Vagina (tissue), 2 donors: ENCODE data around the gene ZNF398. TPM values are rescaled to one million over a fixed set of nuclear protein-coding genes. Genes with fewer than 3 reads are reported as not detected.

ENCODE experiments used
- DNase-seq, 2 donors: peaks; one replicate each; pipeline ENCODE4 v3.0.0-alpha.2; 2017; ENCODE audit errors: extremely low spot score in 2 of 2
- H3K27ac ChIP-seq: fragments of 200-600 bp; sonication (generic); one replicate; pipeline ENCODE4 v1.5.1; 2019
- H3K27me3 ChIP-seq: fragments of 200-600 bp; sonication (generic); one replicate; pipeline ENCODE4 v1.5.1; 2019
- H3K36me3 ChIP-seq, 2 donors: fragments of 200-600 bp; sonication (generic); one replicate each; pipeline ENCODE4 v1.5.1; 2017 to 2019
- H3K4me1 ChIP-seq: fragments of 200-600 bp; sonication (generic); one replicate; pipeline ENCODE4 v1.5.1; 2019
- H3K4me3 ChIP-seq, 2 donors: fragments of 200-600 bp; sonication (generic); 1 replicate in 1 of 2; 2 replicates in 1 of 2; pipeline ENCODE4 v1.5.1; 2016 to 2019
- H3K9me3 ChIP-seq: fragments of 200-600 bp; sonication (generic); one replicate; pipeline ENCODE4 v1.5.1; 2019
- CTCF ChIP-seq, 3 experiments: fragments of 450-650 bp in 2 of 3; fragments of 200-600 bp in 1 of 3; sonication (generic) in 1 of 3; IDR thresholded peaks; one replicate each; pipeline ENCODE4 v1.5.1; 2017 to 2019; ENCODE audit warnings: antibody characterized with exemption in 3 of 3, mild to moderate bottlenecking in 2 of 3, moderate library complexity in 2 of 3
- POLR2A ChIP-seq, 2 donors: fragments of 450-650 bp; IDR thresholded peaks; one replicate each; pipeline ENCODE4 v1.6.1; 2017; ENCODE audit warnings: antibody characterized with exemption in 2 of 2, mild to moderate bottlenecking in 2 of 2, moderate library complexity in 2 of 2
- POLR2AphosphoS5 ChIP-seq, 2 donors: sonication (generic); formaldehyde crosslinking; IDR thresholded peaks; one replicate each; pipeline ENCODE4 v1.9.0; 2017; ENCODE audit warnings: antibody characterized with exemption in 2 of 2, mild to moderate bottlenecking in 2 of 2, low read depth in 1 of 2; ENCODE audit not compliant: insufficient read depth in 1 of 2
- intact Hi-C: fragments of 100-400 bp; cut with DNase I; formaldehyde crosslinking; loops from one replicate; pipeline ENCODE4 v1.15.1; 2023
- total RNA-seq: library from RNA; depleted of rRNA; stranded (reverse); fragments of >200 nt; gene quantifications from one replicate; pipeline ENCODE4 v1.2.3, GENCODE V29; 2016

The ZNF398 gene
- 21.4 TPM for total RNA-seq

- intact Hi-C loops: no loop called here
- H3K27me3 ChIP-seq: no peaks in the 10 kb centered on the region
- H3K4me3 ChIP-seq: peak within 1 kb of the TSS; percentile 74 to 77
- H3K27ac ChIP-seq: peak within 1 kb of the TSS; percentile 91
- H3K4me1 ChIP-seq: peaks cover 32% of the 10 kb centered on the region
- TF ChIP-seq POLR2A (IDR thresholded peaks at IDR 0.05) (peak in 1 of 2 donors; percentile 32), POLR2AphosphoS5 (IDR thresholded peaks at IDR 0.05; ENCODE audit: insufficient read depth in 1 of 2, low read depth in 1 of 2) (peak in 1 of 2 donors; percentile 39), CTCF (IDR thresholded peaks at IDR 0.05) (peak in 2 of 3 experiments; percentile 26 to 84)
- H3K9me3 ChIP-seq: no peaks in the 10 kb centered on the region
- H3K36me3 ChIP-seq: no peaks in the 10 kb centered on the region
- no peak for DNase-seq
Observed at GRCh38 chr7:149147072-149147751, at the start of gene ZNF398. Gene ZNF398 (plus strand): TSS chr7:149147453. CDS start chr7:149147743, 290 bp downstream.

GRCh38 chr7:149099058-149099457 is 48.2 kb upstream of the ZNF398 start:
- no peaks in the 10 kb centered on the region for H3K9me3 ChIP-seq
- H3K36me3 ChIP-seq: peaks cover 0 to 7% of the 10 kb centered on the region in 2 donors
- no peak for DNase-seq
- no peaks in the 10 kb centered on the region for H3K4me1 ChIP-seq
- H3K27ac ChIP-seq: no peak overlapping the region
- no peak for TF ChIP-seq CTCF (IDR thresholded peaks at IDR 0.05)
- TF ChIP-seq POLR2AphosphoS5 (IDR thresholded peaks at IDR 0.05; ENCODE audit: insufficient read depth in 1 of 2, low read depth in 1 of 2): no peak
- TF ChIP-seq POLR2A (IDR thresholded peaks at IDR 0.05): no peak
- H3K4me3 ChIP-seq: no peak overlapping the region
- no peaks in the 10 kb centered on the region for H3K27me3 ChIP-seq
- intact Hi-C loops: loop anchor here (10.0 kb wide), 1 partner anchor 56 kb away; no protein-coding TSS in a partner anchor

GRCh38 chr7:149100821-149101220 is 46.4 kb upstream of the ZNF398 start:
- H3K27ac ChIP-seq: no peak overlapping the region
- H3K4me1 ChIP-seq: no peaks in the 10 kb centered on the region
- no peak overlapping the region for H3K4me3 ChIP-seq
- TF ChIP-seq POLR2AphosphoS5 (IDR thresholded peaks at IDR 0.05; ENCODE audit: insufficient read depth in 1 of 2, low read depth in 1 of 2): no peak
- peaks cover 0 to 10% of the 10 kb centered on the region in 2 donors for H3K36me3 ChIP-seq
- no peaks in the 10 kb centered on the region for H3K9me3 ChIP-seq
- no peaks in the 10 kb centered on the region for H3K27me3 ChIP-seq
- intact Hi-C loops: no loop called here
- no peak for DNase-seq

- Histone ChIP-seq H3K36me3 (peaks cover 0 to 10% of the 10 kb centered on the region in 2 donors), H3K4me3 (no peak overlapping the region), H3K9me3 (no peaks in the 10 kb centered on the region), H3K27ac (no peak overlapping the region), H3K27me3 (no peaks in the 10 kb centered on the region), H3K4me1 (no peaks in the 10 kb centered on the region)
- intact Hi-C loops: no loop called here
- no peak for DNase-seq
- no peak for TF ChIP-seq CTCF (IDR thresholded peaks at IDR 0.05)
Observed at GRCh38 chr7:149102666-149103065, 44.6 kb upstream of the ZNF398 start.

GRCh38 chr7:149103424-149103823 is 43.8 kb upstream of the ZNF398 start:
- H3K4me1 ChIP-seq: no peaks in the 10 kb centered on the region
- TF ChIP-seq CTCF (IDR thresholded peaks at IDR 0.05): no peak
- TF ChIP-seq POLR2A (IDR thresholded peaks at IDR 0.05): no peak
- no peak for TF ChIP-seq POLR2AphosphoS5 (IDR thresholded peaks at IDR 0.05; ENCODE audit: insufficient read depth in 1 of 2, low read depth in 1 of 2)
- peaks cover 0 to 10% of the 10 kb centered on the region in 2 donors for H3K36me3 ChIP-seq
- H3K9me3 ChIP-seq: no peaks in the 10 kb centered on the region
- H3K27me3 ChIP-seq: no peaks in the 10 kb centered on the region
- DNase-seq: no peak
- no peak overlapping the region for H3K27ac ChIP-seq
- intact Hi-C loops: no loop called here
- no peak overlapping the region for H3K4me3 ChIP-seq
